Aorta (tissue), 5 donors: Measurements from ENCODE around the gene FBXL7. TPM values are rescaled to one million over a fixed set of nuclear protein-coding genes. Genes with fewer than 3 reads are reported as not detected.

Source experiments
- ATAC-seq: fragments of 200-7000 bp; cut with Tn5 transposase; one replicate; pipeline ENCODE4 v1.9.1; 2022; ENCODE audit warnings: moderate library complexity; ENCODE audit not compliant: low FRiP score
- DNase-seq, 2 donors: peaks; one replicate each; pipeline ENCODE4 v3.0.0-alpha.2; 2020
- H3K27ac ChIP-seq, 2 donors: one replicate each; pipeline ENCODE4 v1.5.1; 2013; ENCODE audit warnings: low read length in 2 of 2, mild to moderate bottlenecking in 2 of 2, moderate library complexity in 2 of 2, control low read depth in 1 of 2, inconsistent platforms in 1 of 2, low read depth in 1 of 2
- H3K27me3 ChIP-seq, 2 donors: one replicate each; pipeline ENCODE4 v1.6.1; 2013; ENCODE audit warnings: control low read depth in 1 of 2, low read length in 1 of 2, mild to moderate bottlenecking in 1 of 2, moderate library complexity in 1 of 2; ENCODE audit not compliant: insufficient read depth in 2 of 2, control insufficient read depth in 1 of 2
- H3K36me3 ChIP-seq, 2 donors: one replicate each; pipeline ENCODE4 v1.6.1; 2013; ENCODE audit warnings: control low read depth in 1 of 2, low read length in 1 of 2, mild to moderate bottlenecking in 1 of 2; ENCODE audit not compliant: insufficient read depth in 2 of 2, control insufficient read depth in 1 of 2
- H3K4me1 ChIP-seq, 2 donors: one replicate each; pipeline ENCODE4 v1.6.1; 2013; ENCODE audit warnings: low read length in 2 of 2, control low read depth in 1 of 2, mild to moderate bottlenecking in 1 of 2, moderate library complexity in 1 of 2; ENCODE audit not compliant: insufficient read depth in 2 of 2, control insufficient read depth in 1 of 2
- H3K4me3 ChIP-seq, 2 donors: one replicate each; pipeline ENCODE4 v1.5.1; 2013; ENCODE audit warnings: low read length in 2 of 2, control low read depth in 1 of 2, mild to moderate bottlenecking in 1 of 2
- H3K9me3 ChIP-seq: one replicate; pipeline ENCODE4 v1.6.1; 2013; ENCODE audit warnings: mild to moderate bottlenecking, low read length; ENCODE audit not compliant: control insufficient read depth
- WGBS, 2 donors: extraction: QIAGEN DNeasy Blood & Tissue Kit; methylation state at CpG; one replicate each; pipeline ENCODE4 v1.1.7; 2013; 5-methylcytosine and 5-hydroxymethylcytosine counted together
- intact Hi-C, 2 donors: fragments of 100-400 bp; cut with DNase I; formaldehyde crosslinking; loops; one replicate each; pipeline versions ENCODE4 v1.14.2 to v1.15.0; 2022
- polyA plus RNA-seq, 2 donors: library from polyadenylated mRNA; stranded (reverse); fragments of 200-250 nt; gene quantifications; one replicate each; pipeline ENCODE4 v1.2.3, GENCODE V29; 2013
- total RNA-seq, 2 donors: library from RNA; stranded (reverse); fragmentation: NEBNext Ultra II Directional; extraction: Animal tissue kit (Norgen Biotek cat#: 25700); gene quantifications; one replicate each; pipeline ENCODE4 v1.2.1, GENCODE V29; 2021
- donor health status: healthy with polysubstance abuse.
- donor health status: Bipolar disorder and iron deficiency.
- donor health status: DM: no; HTN: no; CAD: no.
- donor health status: DM: no; HTN: no; CAD: no.
- donor health status: DM: yes; HTN: yes; CAD: no.

FBXL7 gene
- total and polyA plus RNA-seq, 4 donors, result 3.9 to 32.7 (median 14.7) TPM

GRCh38 chr5:15901151-15901550 is 401.2 kb downstream of the FBXL7 start:
- Histone ChIP-seq H3K27ac (no peak overlapping the region), H3K27me3 (no peaks in the 10 kb centered on the region), H3K9me3 (no peaks in the 10 kb centered on the region), H3K36me3 (no peaks in the 10 kb centered on the region), H3K4me3 (no peak overlapping the region), H3K4me1 (peaks cover 0 to 6% of the 10 kb centered on the region in 2 donors)
- intact Hi-C loops, result no loop called here
- DNase-seq (no peak), ATAC-seq (no peak)
- 68 to 84% methylated on average over 2 of the region's 2 CpGs for WGBS, 2 donors

DNA sequence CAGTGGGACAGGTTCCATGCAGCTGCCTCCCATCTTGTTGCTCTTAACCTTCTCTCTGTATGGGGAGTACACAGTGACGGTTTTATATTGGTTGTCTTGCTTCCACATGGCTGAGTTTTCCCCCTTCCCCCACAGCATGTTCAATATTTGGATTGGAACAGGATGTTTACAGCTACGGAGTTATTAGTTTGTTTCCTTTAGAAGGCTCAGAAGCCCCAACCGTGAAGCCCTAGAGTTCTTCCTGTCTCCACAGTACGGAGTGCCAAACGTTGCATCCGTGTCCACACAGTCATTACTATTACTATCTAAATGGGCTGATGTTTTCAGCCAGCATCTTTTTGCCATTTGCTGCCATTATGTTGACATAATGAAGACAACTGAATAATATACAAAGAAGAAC is 402.1 kb downstream of the FBXL7 start:
- DNase-seq, result no peak
- WGBS, 2 donors, result 70 to 71% methylated on average over 6 of the region's 6 CpGs
- Histone ChIP-seq H3K4me3 (no peak overlapping the region), H3K27ac (no peak overlapping the region), H3K27me3 (no peaks in the 10 kb centered on the region), H3K36me3 (no peaks in the 10 kb centered on the region), H3K4me1 (peaks cover 0 to 6% of the 10 kb centered on the region in 2 donors), H3K9me3 (no peaks in the 10 kb centered on the region)
- no peak for ATAC-seq
- intact Hi-C loops, result no loop called here

- Histone ChIP-seq H3K36me3 (no peaks in the 10 kb centered on the region), H3K27ac (no peak overlapping the region), H3K27me3 (no peaks in the 10 kb centered on the region), H3K4me1 (peaks cover 0 to 3% of the 10 kb centered on the region in 2 donors), H3K9me3 (no peaks in the 10 kb centered on the region), H3K4me3 (no peak overlapping the region)
- 82 to 84% methylated on average over 2 of the region's 2 CpGs for WGBS, 2 donors
- peak; percentile 60 for ATAC-seq
- DNase-seq, result no peak
- intact Hi-C loops, result no loop called here
Observed at GRCh38 chr5:15904899-15905830, 405.2 kb downstream of the FBXL7 start.

DNA sequence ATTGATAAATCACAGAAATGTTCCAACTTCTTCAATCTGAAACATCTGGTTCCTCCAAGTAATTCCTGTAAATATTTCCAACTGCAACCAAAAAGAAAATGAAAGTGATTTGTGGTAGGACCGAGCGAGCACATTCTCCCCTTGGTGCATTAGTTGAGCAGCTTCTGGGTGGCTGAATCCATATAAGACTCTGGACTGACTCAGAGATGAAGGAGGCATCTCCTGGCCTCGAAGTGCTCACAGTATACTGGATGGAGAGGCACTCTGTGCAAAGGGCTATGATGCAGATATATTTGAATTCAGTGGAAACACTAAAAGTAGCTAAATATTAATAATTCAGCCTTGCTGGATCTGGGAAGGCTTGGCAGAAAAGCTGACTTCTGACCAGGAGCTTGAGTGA is 414.7 kb downstream of the FBXL7 start:
- Histone ChIP-seq H3K27ac (no peak overlapping the region), H3K27me3 (no peaks in the 10 kb centered on the region), H3K36me3 (no peaks in the 10 kb centered on the region), H3K9me3 (no peaks in the 10 kb centered on the region), H3K4me3 (no peak overlapping the region), H3K4me1 (no peaks in the 10 kb centered on the region)
- no peak for ATAC-seq
- intact Hi-C loops, result no loop called here
- 84 to 85% methylated on average over 3 of the region's 3 CpGs for WGBS, 2 donors
- DNase-seq, result no peak

DNA sequence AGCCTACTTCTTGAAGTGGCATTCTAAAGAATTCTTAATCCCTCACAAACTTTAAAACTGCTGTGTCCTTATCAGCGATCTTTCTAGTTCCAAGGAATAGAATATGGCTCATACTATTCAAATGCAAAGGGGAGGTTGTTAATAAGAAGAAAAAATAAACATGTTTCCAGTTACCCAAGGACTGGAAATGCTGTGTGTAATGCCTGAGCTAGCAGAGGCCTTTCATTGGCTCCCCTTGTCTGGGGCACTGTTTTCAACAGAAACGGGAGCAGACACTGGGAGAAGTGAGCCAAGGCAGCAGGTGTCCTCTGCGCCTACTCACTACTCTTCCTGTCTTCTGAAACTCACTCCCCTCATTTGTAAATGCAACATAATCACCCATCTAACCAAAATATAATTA is 426.6 kb downstream of the FBXL7 start:
- Histone ChIP-seq H3K9me3 (no peaks in the 10 kb centered on the region), H3K27me3 (no peaks in the 10 kb centered on the region), H3K4me3 (no peak overlapping the region), H3K4me1 (no peaks in the 10 kb centered on the region), H3K27ac (no peak overlapping the region), H3K36me3 (peaks cover 0 to 1% of the 10 kb centered on the region in 2 donors)
- ATAC-seq (no peak), DNase-seq (no peak)
- intact Hi-C loops, result no loop called here
- 67 to 74% methylated on average over 3 of the region's 3 CpGs for WGBS, 2 donors

GRCh38 chr5:15927710-15928380 is 427.9 kb downstream of the FBXL7 start:
- DNase-seq, result peak in 1 of 2 donors; percentile 74
- WGBS, 2 donors, result 97 to 98% methylated on average over 38 of the region's 38 CpGs
- intact Hi-C loops, result no loop called here
- peaks cover 0 to 2% of the 10 kb centered on the region in 2 donors for H3K36me3 ChIP-seq
- H3K4me3 ChIP-seq, result no peak overlapping the region
- H3K27ac ChIP-seq, result no peak overlapping the region
- no peaks in the 10 kb centered on the region for H3K9me3 ChIP-seq
- no peak for ATAC-seq
- H3K4me1 ChIP-seq, result no peaks in the 10 kb centered on the region
- no peaks in the 10 kb centered on the region for H3K27me3 ChIP-seq

DNA sequence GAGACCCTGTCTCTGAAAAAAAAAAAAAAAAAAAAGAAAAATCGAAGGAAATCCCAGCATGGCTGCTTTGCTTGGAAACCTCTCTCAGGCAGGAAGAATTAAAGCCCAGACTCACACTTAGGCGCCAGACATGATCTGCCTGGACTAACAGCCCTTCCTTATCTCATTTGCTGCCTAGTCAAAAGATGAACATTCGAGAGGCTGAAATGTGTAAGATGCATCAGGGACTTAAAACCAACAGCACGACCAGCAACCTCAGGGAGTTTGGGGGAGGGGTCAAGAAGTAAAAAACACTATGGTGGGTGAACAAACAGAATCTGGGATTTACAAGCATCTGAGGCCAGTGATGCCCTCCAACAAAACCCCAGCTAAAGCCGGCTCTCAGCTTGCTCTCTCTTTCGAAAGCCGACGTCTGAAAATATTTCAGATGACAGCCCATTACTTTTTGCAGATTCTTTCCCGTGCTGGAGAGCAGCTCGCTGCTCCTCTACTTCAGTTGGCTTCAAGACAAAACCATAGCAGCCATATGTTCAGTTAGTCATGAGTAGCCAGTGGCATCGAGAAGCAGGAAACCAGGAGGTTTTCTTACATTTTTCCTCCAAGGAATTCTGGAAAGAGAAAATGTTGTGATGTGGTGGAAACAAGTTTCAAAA is 429.8 kb downstream of the FBXL7 start:
- Histone ChIP-seq H3K9me3 (no peaks in the 10 kb centered on the region), H3K4me3 (no peak overlapping the region), H3K4me1 (no peaks in the 10 kb centered on the region), H3K27me3 (no peaks in the 10 kb centered on the region), H3K27ac (no peak overlapping the region), H3K36me3 (peaks cover 0 to 3% of the 10 kb centered on the region in 2 donors)
- intact Hi-C loops, result no loop called here
- 23 to 37% methylated on average over 11 of the region's 11 CpGs for WGBS, 2 donors
- ATAC-seq (no peak), DNase-seq (no peak)

DNA sequence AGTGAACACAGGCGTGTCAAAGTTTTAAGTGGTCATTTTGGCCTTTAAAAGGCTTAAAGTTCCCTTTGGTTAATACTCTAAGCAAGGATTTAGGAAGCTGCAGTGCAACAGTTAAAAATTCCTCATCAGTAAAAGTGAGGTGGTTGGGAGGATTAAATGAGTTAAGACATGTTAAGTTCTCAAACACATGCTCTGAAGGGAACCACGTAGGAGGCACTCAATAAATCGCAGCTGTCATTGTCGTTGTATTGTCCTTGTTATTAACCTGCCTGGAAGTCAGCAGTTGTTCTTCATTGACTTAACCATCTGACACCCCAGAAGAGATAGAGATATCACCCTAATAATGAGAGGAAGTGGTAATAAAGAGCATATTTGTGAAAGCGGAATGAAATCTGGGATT is 432.1 kb downstream of the FBXL7 start:
- no peak for ATAC-seq
- intact Hi-C loops, result no loop called here
- no peak overlapping the region for H3K4me3 ChIP-seq

More for the DNA sequence above, 432.1 kb downstream of the FBXL7 start:
- no peaks in the 10 kb centered on the region for H3K4me1 ChIP-seq
- no peaks in the 10 kb centered on the region for H3K27me3 ChIP-seq
- no peak overlapping the region for H3K27ac ChIP-seq
- WGBS, 2 donors, result 81 to 86% methylated on average over 5 of the region's 5 CpGs
- no peaks in the 10 kb centered on the region for H3K9me3 ChIP-seq
- peaks cover 0 to 10% of the 10 kb centered on the region in 2 donors for H3K36me3 ChIP-seq
- DNase-seq, result no peak
